PC-3 (cell line): ENCODE data around the gene ZNF346. TPM values are rescaled to one million over a fixed set of nuclear protein-coding genes. Genes with fewer than 3 reads are reported as not detected.

ENCODE experiments used
- ATAC-seq: fragments of 200-7000 bp; cut with Tn5 transposase; 2 replicates; pipeline ENCODE4 v1.9.1; 2020; ENCODE audit warnings: mild to moderate bottlenecking, moderate library complexity
- BruUV-seq: library from RNA; stranded (reverse); fragments of 400-500 nt; replicated peaks from 2 replicates; lab custom pipeline; 2021; lab: Mats Ljungman, UMichigan
- CTCF ChIA-PET: fragments of 300-600 bp; sonication (Branson Sonifier 250); formaldehyde crosslinking; loops from one replicate; lab custom pipeline; 2022; ENCODE audit warnings: antibody characterized with exemption; lab: Charles Lee
- POLR2A ChIA-PET: fragments of 300-600 bp; sonication (Branson Sonifier 250); formaldehyde crosslinking; loops from one replicate; lab custom pipeline; 2022; ENCODE audit warnings: antibody characterized with exemption; ENCODE audit not compliant: unreplicated experiment; lab: Charles Lee
- DNase-seq: peaks from one replicate; pipeline ENCODE4 v3.0.0-alpha.2; 2015
- H2AFZ ChIP-seq: fragments of 300-600 bp; sonication (generic); 2 replicates; pipeline ENCODE4 v1.6.0; 2016; ENCODE audit warnings: antibody characterized with exemption, low read length
- H3F3A ChIP-seq: fragments of 300-600 bp; sonication (generic); one replicate; pipeline ENCODE4 v1.6.0; 2017; ENCODE audit warnings: antibody characterized with exemption, low read length, control low read depth, mild to moderate bottlenecking; ENCODE audit not compliant: unreplicated experiment
- H3K27ac ChIP-seq: fragments of 300-600 bp; sonication (generic); 2 replicates; pipeline ENCODE4 v1.5.1; 2016; ENCODE audit warnings: mild to moderate bottlenecking, low read length
- H3K27me3 ChIP-seq: fragments of 300-600 bp; sonication (generic); 2 replicates; pipeline ENCODE4 v1.6.1; 2016; ENCODE audit warnings: low read length, mixed read lengths
- H3K36me3 ChIP-seq: fragments of 300-600 bp; sonication (generic); 2 replicates; pipeline ENCODE4 v1.6.1; 2016; ENCODE audit warnings: low read depth, mixed run types, low read length, mixed read lengths
- H3K4me1 ChIP-seq: fragments of 300-600 bp; sonication (generic); 2 replicates; pipeline ENCODE4 v1.5.1; 2016; ENCODE audit warnings: low read length; ENCODE audit not compliant: insufficient read depth
- H3K4me2 ChIP-seq: fragments of 300-600 bp; sonication (generic); 2 replicates; pipeline ENCODE4 v1.6.0; 2016; ENCODE audit warnings: low read length
- H3K4me3 ChIP-seq: fragments of 300-600 bp; sonication (generic); 2 replicates; pipeline ENCODE4 v1.5.1; 2016; ENCODE audit warnings: mild to moderate bottlenecking, low read length, mixed read lengths
- H3K79me2 ChIP-seq: fragments of 300-600 bp; sonication (generic); 2 replicates; pipeline ENCODE4 v1.6.1; 2017; ENCODE audit warnings: low read length, mixed read lengths
- H3K9ac ChIP-seq: fragments of 300-600 bp; sonication (generic); 2 replicates; pipeline ENCODE4 v1.6.0; 2016; ENCODE audit warnings: mild to moderate bottlenecking, low read length
- H3K9me2 ChIP-seq: fragments of 300-600 bp; sonication (generic); replicated peaks from 2 replicates; pipeline ENCODE4 v1.6.1; 2016; ENCODE audit warnings: mixed run types, low read length, mixed read lengths
- H3K9me3 ChIP-seq: fragments of 300-600 bp; sonication (generic); 2 replicates; pipeline ENCODE4 v1.6.1; 2016; ENCODE audit warnings: low read length, mixed read lengths
- H4K20me1 ChIP-seq: fragments of 300-600 bp; sonication (generic); 2 replicates; pipeline ENCODE4 v1.6.1; 2016; ENCODE audit warnings: low read length, mixed read lengths
- CTCF ChIP-seq: fragments of 300-600 bp; sonication (generic); conservative IDR thresholded peaks from 2 replicates; pipeline ENCODE4 v1.5.1; 2017; ENCODE audit warnings: antibody characterized with exemption, low read depth, mild to moderate bottlenecking, low read length
- EZH2 ChIP-seq: fragments of 300-600 bp; sonication (generic); IDR thresholded peaks from one replicate; pipeline ENCODE4 v1.6.1; 2017; ENCODE audit warnings: antibody characterized with exemption, mild to moderate bottlenecking, low read length; ENCODE audit not compliant: unreplicated experiment
- EZH2phosphoT487 ChIP-seq: fragments of 300-600 bp; sonication (generic); IDR thresholded peaks from 2 replicates; pipeline ENCODE4 v1.6.1; 2018; ENCODE audit warnings: mild to moderate bottlenecking, antibody characterized with exemption, low read length, borderline replicate concordance
- intact Hi-C: fragments of 100-400 bp; cut with micrococcal nuclease; formaldehyde crosslinking; loops from 2 replicates; pipeline ENCODE4 v1.9.0; 2023
- total RNA-seq: library from RNA; depleted of rRNA; stranded (reverse); fragments of >200 nt; gene quantifications from 2 replicates; pipeline ENCODE4 v1.2.3, GENCODE V29; 2014

The ZNF346 gene
- total RNA-seq, 1 experiment from 2014 or later = 38.9 TPM

DNA sequence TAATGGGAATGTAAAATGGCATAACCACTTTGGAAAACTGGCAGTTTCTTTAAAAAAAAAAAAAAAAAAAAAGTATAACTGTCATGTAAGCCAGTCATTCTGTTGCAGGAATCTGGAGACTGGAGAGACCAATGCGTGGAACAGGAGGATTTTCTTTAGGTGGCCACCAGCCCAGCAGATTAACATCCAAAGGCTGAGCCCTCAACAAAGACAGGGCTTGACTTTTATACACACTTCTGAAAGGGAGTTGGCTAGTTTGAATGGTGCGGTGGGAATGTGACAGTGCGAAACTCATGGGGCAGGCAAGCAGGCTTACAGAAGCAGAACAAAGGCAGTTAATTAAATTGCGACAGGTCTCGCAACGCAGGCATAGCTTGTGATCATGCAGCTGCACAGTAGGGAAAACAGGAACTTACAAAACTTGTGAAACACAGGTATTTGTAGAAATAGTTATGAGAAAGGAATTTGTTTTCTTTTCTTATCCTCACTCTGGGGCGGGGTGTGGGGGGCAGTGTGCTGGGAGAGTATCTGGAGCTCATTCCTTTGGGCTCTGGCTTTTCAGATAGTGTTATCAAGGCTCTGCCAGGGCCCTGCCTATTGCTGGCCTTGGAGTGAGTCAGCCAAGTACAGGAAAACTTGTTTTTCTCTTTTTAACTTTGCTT is 27.9 kb upstream of the ZNF346 start:
- H3K36me3 ChIP-seq = peaks cover 4% of the 10 kb centered on the region
- no peak for DNase-seq
- no peak for TF ChIP-seq EZH2phosphoT487
- no peak for TF ChIP-seq EZH2
- TF ChIP-seq CTCF = no peak
- ChIA-PET CTCF (no interaction called here), POLR2A (no interaction called here)
- no peak overlapping the region for H2AFZ ChIP-seq
- H3K4me3 ChIP-seq = no peak overlapping the region
- no peaks in the 10 kb centered on the region for H3K27me3 ChIP-seq
- H3K4me1 ChIP-seq = peaks cover 28% of the 10 kb centered on the region
- peaks cover 98% of the 10 kb centered on the region for H3K79me2 ChIP-seq
- H3K9me3 ChIP-seq = no peaks in the 10 kb centered on the region
- no peak for ATAC-seq
- no peaks in the 10 kb centered on the region for H3K9me2 ChIP-seq
- intact Hi-C loops = no loop called here
- BruUV-seq = no TSS peak
- 0 out of 2 replicates have a peak overlapping the region, but pooled peaks have one; percentile 11 for H3K27ac ChIP-seq
- H3K4me2 ChIP-seq = no peak overlapping the region
- H4K20me1 ChIP-seq = peaks cover 30% of the 10 kb centered on the region
- peaks cover 10% of the 10 kb centered on the region for H3F3A ChIP-seq
- H3K9ac ChIP-seq = no peak overlapping the region

DNA sequence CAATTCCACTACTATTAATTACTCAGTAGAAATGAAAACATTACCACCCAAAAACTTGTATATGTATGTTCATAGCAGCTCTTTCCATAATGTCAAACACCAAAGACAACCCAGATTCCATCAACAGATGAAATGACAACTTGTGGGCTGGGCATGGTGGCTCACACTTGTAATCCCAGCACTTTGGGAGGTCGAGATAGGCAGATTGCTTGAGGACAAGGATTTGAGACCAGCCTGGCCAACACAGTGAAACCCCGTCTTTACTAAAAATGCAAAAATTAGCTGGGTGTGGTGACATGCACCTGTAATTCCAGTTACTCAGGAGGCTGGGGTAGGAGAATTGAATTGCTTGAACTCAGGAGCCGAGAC is 27.4 kb upstream of the ZNF346 start:
- H3K4me1 ChIP-seq = peaks cover 28% of the 10 kb centered on the region
- H3K4me2 ChIP-seq = no peak overlapping the region
- TF ChIP-seq CTCF (no peak), EZH2phosphoT487 (no peak), EZH2 (no peak)
- H3K9me3 ChIP-seq = no peaks in the 10 kb centered on the region
- BruUV-seq = no TSS peak
- no peaks in the 10 kb centered on the region for H3K9me2 ChIP-seq
- no peak overlapping the region for H3K4me3 ChIP-seq
- ATAC-seq (no peak), DNase-seq (no peak)
- H3K27me3 ChIP-seq = no peaks in the 10 kb centered on the region
- H4K20me1 ChIP-seq = peaks cover 30% of the 10 kb centered on the region
- CTCF ChIA-PET = no interaction called here
- H2AFZ ChIP-seq = no peak overlapping the region
- H3K9ac ChIP-seq = no peak overlapping the region
- peaks cover 10% of the 10 kb centered on the region for H3F3A ChIP-seq
- H3K36me3 ChIP-seq = peaks cover 4% of the 10 kb centered on the region
- peaks cover 98% of the 10 kb centered on the region for H3K79me2 ChIP-seq
- 0 out of 2 replicates have a peak overlapping the region, but pooled peaks have one; percentile 11 for H3K27ac ChIP-seq
- POLR2A ChIA-PET = no interaction called here
- intact Hi-C loops = no loop called here
